Stimulated activated CD4-positive, alpha-beta T cell treated with anti-CD3 and anti-CD28 coated beads, Interleukin-12 subunit alpha, Interleukin-12 subunit beta, amount 100 ng/mL, for 24 hours (primary cell): ENCODE results near the gene BCLAF3.
A peak's percentile ranks its signal among the peaks of the same experiment; 100 is the strongest.

Source experiments
- DNase-seq, 2 experiments: peaks; one replicate each; pipeline ENCODE4 v3.0.0-alpha.2; 2020; ENCODE audit warnings: low read depth in 2 of 2

BCLAF3 gene

DNA sequence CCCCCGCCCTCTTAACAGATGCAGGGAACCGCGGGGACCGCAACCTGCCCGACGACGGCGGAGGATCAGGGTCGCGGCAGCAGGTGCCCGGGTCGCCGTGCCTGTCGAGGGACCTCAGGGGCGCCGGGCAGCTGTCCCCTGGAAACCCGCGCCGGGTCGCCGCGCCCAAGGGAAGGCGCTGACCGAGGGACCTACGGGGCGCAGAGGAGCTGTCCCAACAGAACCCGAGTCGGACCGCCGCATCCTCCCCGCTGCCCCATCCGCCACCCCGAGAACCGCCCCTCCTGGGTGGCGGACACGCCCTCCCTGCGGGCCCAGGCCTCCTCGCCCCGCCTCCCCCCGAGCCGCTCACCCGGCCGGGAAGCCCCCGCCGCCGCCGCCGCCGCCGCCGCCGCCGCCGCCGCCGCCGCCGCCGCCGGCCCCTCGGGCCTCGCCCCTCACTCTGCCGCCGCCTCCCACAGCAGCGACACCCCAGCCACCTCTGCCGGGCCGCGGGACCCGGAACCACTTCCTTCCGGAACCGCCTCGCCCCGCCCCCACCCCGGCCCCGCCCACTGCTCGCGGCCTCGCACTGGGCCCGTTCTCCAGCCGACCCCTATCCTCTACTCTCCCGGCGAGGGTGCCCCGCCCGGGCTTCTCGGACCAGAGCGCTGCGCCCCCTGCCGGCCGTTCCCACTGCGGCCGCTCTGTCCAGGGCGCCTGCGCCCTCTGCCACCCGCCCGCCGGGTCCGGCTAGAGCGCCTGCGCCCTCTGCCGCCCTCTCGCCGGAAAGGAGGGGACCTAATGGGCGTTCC is at the start of gene BCLAF3:
BCLAF3 (minus strand) TSS at position 506 of the 794 bp plus-strand sequence. CDS start 20,797 bp downstream, outside the sequence.
- DNase-seq: peak; percentile 66 to 79

DNA sequence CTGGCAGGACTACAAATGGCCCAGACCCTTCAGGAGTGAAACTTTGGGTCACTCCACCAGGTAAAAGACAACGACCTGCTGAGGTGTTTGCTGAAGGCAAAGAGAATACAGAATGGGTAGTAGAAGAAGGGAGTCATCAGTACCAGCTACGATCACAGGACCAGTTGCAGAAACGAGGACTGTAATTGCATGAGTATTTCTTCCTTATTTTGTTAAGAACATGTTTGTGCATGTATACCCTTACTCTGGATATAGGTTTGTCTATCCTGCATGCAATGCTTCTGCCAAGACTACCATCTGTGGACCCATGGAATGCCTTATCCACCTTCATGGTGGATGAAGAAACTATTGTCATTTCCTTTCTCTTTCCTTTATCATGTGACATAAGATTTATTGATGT is 48.1 kb upstream of the BCLAF3 start:
- DNase-seq: no peak

DNA sequence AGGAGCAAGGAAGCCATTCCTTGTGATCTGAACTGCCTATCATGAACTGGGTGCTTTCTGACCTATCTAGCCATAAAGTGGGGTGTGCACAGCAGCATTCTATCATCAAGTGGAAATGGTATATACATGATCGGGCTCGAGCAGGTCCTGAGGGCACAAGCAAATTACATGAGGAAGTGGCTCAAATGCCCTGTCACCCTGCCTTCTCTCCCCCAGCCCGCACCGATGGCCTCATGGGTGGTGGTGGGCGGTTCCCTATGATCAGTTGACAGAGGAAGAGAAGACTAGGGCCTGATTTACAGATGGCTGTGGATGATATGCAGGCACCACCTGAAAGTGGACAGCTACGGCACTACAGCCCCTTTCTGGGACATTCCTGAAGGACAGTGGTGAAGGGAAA is 46.3 kb upstream of the BCLAF3 start:
- DNase-seq: no peak

DNA sequence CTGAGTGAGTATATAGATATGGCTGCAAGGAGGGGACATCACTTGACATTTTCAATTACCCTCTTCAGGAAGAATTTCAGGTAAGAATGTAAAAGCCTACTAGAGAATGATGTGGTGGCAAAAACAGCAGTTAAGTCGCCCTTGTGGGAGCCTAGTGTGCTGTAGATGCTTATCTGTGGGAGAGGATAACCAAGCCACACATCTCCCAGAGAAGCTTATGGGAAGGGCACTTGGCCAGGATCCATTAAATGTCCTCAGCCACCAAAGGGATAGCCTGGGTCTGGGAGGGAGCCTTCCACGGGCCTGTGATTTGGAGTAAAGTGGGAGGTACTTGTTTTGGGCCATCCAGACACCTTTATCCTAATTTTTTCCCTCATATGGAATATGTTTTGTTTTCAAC is 41.3 kb upstream of the BCLAF3 start:
- no peak for DNase-seq

DNA sequence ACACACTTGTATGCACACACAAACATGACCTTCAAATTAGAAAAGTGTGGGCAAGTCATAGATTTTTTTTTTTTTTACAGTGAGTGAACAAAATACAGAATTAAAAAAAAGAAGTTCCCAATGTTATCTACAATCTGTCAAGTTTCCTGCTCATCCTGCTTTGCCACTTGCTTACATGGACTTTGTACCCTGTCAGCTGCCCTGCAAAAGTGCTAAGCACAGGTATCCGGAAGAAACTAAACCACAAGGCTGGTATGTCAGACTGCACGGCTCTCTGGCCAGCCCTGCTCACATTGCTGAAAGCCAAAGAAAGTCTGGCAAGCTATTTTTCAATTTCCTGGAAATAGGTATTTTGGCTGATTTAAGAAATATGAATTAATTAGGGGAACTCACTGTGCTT is 38.9 kb upstream of the BCLAF3 start:
- no peak for DNase-seq

DNA sequence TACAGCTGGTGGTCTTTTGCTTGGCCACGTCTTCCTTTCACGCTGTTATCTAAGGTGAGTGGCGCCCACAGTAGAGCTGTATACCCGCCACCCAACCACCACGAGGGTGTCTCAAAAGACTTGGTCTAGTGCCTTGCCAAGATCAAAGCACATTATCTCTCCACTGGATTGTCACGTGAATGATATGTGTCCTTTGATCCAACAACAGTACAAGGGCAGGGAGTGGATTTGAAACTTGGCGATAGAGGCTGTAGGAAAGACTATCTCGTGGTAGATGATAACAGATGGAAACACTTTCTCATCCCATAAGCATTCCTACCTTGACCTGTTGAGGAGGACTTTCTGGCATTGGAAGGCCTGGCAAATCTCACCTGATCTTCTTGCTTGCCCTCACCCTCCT is 37.7 kb upstream of the BCLAF3 start:
- DNase-seq: no peak

DNA sequence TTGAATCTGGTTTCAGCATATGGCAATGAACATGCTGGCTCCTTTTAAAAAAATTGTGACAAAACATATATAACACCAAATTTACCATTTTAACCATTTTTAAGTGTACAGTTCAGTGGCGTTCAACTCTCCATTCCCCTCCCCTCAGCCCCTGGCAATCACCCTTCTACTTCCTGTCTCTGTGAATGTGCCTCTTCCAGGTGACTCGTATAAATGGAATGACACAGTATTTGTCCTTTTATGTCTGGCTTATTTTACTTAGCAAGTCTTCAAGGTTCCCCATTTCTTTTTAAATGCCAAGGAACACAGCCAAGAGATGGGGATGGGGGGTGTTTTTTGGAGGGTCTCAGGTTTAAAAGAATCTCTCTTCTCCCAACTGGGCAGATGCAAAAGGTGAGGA is 35.4 kb upstream of the BCLAF3 start:
- DNase-seq: no peak

DNA sequence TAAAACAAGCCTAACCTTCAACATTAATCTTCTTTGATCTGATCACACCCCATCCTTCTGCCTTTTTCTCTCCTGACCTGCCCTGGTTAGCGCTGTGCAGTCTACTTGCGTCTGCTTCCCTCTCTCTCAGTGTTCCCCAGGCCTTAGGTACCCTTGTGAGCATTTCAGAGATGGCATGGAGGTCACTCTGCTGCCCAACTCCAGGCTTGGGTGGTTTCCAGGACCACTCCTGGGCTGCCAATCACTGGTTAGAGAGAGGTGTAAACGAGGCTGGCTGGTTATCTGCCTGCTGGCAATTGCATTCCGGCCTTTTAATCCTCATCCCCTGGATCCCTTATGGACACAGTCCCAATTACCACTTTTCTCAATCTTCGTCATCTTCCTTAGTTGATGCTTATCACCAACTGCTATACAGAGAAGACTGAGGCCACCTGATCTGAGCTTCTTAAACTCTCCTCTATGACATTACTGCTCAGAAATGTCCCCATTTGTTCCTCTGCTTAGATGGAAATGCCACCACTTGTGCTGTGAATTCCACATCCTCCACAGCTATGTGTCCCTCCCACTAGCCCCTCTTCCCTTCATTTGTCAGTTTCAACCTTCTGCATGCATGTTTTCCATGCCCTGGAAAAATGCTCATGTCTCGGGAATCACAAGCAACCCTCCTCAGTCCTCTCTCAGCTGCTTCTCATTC is 29.0 kb upstream of the BCLAF3 start:
- DNase-seq: no peak

DNA sequence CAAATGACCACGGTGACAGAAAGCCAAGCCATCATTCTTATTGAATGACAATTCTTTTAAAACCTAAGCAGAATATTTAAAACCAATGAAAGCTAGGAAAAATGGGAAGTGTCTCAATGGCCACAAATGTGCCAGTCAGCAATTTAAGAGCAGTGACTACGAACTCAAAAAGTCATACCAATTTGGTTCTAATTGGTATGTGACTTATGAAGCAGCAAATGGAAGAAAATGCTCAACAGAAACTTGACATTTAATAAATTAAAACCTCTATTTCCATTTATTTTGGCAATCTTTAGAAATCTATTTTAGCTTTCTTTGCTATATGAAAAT is 25.7 kb upstream of the BCLAF3 start:
- no peak for DNase-seq

DNA sequence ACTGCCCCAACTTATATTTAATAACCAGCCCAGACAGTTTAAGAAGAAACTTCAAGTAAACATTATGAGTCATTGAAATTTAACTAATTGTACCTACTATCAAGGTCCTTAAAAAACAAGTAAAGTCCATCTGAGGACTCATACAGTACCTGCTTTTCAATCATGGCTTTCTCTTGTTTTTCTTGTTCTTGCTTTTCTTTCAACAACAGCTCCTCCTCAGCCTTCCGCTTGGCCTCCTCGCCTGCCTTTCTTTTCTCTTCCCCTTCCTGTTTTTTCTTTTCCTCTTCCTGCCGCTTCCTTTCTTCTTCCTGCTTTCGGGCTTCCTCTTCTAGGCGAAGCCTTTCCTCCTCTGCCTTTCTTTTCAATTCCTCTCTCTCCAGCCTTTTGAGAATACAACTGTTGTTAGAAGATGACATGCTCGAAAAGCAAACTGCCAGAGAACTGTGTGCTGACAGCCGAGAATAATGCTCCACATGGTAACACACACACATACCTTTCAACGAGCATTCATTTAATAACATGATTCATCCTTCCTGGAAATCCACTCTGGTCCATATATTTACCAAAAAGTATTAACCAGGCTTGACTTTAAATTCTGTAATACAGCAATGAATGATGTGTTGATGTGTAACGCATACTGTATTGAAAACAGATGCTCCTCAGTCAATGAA is 25.2 kb upstream of the BCLAF3 start:
- DNase-seq: no peak

DNA sequence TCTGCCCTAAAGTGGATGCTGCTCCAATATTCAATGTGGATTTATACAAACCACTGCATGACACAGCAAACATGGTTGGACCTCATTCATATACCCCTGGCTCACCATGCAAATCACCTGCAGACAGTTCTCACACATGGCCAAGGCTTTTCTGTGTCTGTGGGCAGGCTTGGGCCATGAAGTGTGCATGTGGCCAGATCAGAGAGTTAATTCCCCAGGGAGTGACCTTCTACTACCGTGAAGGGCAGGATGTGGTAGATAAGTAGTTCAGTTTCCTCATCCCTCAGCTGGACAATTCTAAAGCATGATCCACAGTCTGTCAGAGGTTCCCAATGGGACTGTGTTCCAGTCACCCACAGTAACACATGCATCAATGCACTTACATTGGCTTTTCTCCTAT is 24.6 kb upstream of the BCLAF3 start:
- DNase-seq: no peak

DNA sequence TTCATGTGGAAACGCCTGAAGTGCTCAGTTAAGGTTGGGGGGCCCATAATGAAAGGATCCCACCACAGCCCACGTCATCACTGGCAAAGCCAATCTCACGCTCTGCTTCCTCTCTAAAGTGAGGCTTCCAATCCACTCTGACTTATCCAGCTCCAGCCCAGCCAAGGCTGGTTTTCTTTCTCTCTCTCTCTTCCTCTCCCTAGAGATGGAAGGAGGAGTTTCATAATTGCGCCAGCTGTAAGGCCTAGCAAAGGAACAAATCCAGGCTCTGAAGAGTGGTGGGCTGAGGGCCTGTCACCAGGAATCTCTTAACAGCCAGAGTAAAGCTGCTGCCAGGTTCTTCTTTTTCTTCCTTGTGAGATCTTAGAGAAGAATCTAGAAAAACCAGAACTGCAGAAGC is 20.7 kb upstream of the BCLAF3 start:
- no peak for DNase-seq

DNA sequence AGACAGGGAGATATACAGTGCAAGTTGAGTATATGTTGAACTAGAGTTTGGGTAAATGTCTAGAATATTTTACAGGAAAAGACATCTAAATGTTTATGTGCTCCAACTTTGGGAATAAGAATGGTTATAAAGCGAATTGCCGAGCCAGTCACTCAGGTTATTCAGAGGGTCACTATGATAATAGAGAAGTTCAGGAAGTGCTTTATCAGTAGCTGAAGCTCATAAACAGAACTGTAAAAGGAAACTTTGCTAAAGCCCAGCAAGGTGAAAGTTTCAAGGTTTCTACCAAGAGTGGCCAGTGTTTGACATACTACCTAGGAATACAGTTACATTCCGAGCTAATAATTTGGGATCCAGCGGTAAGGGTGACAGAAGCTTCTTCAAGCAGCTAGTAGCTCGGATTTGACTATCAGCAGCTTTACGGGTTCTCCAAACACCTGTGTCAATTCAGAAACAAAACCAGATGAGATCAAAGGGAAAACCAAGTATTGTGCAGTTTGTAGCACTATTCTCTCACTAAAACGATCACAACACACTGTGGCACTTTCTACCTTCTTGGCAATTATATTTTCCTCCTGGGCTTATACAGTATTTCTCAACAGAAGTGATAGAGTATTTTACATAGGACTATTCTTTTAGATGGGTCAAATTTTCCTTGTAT is 17.2 kb upstream of the BCLAF3 start:
- DNase-seq: no peak

DNA sequence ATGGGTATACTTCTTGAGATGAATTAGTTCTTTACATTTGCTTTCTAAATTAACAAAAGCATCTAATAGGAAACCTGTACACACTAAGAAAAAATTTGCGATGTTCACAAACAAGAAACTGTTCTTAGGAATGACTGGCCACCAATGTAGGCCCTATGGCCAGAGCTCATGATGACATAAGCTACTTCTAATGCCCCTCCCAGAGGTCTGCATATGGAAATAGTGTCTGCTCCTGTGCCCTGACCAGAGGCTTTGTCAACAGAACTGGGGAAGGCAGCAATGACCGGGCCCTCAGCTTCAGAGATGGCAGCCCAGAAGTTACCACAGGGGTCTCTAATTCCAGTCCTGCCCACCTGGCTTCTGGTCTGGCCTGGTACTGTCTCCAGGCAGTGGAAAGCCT is 15.0 kb upstream of the BCLAF3 start:
- DNase-seq: no peak

DNA sequence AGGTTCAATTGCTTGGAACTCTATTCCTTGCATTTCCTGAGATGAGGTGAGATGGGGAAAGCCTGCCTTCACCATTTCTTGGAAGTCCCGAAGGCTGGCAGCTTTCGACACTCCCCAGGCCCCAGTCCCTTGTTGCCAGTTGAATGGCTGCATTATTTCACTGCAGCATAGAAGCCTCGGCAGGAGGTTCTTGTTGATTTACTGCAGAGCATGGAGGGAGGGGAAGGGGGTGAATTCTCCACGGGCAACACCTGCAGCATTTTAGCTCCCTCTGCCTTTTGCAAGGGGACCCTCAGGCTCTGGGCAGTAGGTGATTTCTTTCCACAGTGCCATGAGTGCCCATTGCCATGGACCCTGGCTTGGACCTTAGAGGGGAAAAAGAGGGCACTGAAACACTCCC is 10.7 kb upstream of the BCLAF3 start:
- no peak for DNase-seq

DNA sequence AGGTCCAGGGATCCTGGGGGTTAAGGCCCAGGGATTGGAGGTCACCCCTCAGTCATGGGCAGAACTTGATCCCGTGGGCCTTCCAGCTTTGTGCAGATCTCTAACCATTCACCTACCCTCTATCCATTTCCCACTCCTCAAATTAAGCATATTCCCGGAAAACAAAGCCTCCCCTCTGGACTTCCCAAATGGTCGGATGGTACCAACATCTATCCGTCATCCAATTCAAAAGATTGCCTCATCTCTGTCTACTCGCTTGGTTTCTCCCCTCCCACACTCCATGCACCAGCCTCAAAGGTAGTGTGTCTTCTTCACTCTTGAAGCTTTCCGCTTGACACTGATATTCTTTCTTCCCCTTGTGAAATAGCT is 473 bp upstream of the BCLAF3 start:
- DNase-seq: no peak

DNA sequence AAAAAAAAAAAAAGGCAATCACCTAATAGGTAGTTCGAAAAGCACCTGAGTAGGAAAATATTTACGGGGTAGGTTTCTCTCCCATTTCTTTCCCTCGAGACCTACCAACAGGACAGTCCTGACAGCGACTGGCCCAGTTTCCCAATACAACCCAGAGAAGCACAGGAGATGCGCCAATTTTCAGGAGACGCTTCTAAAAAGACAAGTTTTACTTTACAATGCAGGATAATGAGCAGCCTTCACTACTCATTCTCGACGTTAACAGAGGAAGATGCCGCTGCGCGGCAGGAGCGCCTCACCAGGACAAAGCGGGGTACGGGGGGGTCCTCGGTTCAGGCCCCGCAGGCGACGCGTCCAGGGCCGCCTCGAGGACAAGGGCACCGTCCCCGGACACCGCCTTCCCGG is 708 bp downstream of the BCLAF3 start:
- DNase-seq: no peak

DNA sequence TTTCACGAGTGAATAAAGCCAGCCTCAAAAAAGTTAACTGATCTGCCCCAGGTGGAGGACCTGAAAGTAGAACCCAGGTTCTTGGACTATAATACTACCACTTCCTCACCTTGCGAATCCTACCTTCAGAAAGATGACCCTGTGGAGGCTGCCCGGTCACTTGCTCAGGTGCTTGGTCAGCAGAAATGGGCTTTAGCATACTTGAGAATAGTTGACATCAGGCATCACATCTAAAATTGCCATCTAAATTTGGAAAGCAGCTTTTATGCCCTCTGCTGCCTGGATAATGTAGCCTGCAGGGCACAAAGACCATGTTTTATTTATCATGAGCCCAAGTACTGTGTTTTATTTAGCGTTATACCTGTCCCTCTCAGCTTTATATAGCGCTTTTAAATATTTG is 3.0 kb downstream of the BCLAF3 start:
- no peak for DNase-seq

DNA sequence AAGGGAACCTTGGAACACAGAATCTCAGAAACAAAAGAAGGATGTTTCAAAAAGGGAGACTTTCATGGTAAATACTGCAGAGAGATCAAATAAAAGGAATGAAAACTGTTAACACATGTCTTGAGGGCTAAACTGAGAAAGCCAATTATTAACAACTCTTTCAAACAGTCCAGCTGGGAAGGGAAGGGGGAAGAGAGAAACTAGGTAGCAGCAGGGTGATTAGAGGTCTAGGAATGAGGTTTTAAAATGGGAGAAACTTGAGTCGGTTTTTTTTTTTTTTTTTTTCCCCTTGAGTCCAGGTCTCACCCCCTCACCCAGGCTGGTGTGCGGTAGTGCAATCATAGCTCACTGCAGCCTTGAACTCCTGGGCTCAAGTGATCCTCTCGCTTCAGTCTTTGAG is 4.3 kb downstream of the BCLAF3 start:
- DNase-seq: no peak

DNA sequence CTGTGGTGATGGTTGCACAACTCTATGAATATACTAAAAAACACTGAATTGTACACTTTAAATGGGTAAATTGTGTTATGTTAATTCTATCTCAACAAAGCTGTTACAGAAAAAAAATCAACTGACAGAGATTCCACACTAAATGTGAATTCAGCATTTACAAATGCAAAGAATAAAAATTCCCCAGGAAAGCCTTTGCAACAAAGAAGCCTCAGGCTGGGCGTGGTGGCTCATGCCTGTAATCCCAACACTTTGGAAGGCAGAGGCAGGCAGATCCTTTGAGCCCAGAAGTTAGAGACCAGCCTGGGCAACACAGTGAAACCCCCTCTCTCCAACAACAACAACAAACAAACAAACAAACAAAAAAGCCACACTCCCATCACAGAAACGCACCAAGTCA is 8.9 kb downstream of the BCLAF3 start:
- DNase-seq: no peak

DNA sequence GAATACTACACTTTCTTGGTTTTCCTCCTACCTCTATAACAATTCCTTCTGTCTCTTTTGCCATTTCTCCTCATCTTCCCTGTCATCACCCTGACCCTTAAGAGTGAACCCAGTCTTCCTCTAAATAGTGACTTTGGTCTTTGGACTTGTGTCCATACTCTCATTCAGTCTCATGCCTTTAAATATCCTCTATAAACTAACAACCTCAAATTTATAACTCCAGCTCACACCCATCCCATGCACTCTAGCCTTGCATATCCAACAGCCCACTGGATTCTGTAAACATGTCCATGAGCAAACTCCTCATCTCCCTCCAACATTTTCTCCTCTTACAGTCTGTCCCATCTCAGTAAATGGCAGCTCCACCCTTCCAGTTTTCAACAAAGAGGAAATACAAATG is 15.0 kb downstream of the BCLAF3 start:
- DNase-seq: no peak

DNA sequence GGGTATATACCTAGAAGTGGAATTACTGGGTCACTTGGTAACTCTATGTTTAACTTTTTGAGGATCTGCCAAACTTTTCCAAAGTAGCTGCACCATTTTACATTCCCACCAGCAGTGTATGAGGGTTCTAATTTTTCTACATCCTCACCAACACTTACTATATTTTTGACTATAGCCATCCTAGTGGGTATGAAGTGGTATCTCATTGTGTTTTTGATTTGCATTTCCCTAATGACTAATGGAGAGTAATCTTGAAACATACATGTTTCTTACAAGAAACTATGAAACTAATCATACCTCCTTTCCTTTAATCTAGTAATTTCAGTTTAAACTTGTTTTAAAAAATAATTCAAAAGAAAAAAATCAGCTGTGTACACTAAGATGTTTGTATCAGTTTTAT is 17.9 kb downstream of the BCLAF3 start:
- DNase-seq: no peak

DNA sequence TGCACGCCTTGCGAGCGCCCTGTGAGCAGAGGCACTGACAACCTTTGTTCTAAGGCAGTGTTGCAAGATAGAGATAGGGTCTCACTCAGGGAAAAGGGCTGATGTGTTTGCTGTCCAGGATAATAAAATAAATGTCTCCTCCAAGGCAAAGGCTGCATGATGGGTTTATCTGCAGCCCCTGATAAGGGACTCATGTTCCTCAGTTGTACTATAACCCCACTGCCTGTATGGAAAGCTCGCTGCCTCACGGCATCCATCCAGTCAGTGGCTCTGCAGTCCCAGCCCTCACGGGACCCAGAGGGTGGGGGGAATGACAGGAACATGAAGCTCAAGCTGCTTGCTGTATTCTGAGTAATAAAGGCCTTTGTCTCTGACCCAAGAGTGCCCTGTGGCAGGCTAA is 22.6 kb downstream of the BCLAF3 start:
- no peak for DNase-seq
